ENCODE results near the gene TMX3. TPM values are rescaled to one million over a fixed set of nuclear protein-coding genes. Genes with fewer than 3 reads are reported as not detected.

TMX3 gene
- total RNA-seq, 1 experiment from 2014 or later = 39.5 TPM

DNA sequence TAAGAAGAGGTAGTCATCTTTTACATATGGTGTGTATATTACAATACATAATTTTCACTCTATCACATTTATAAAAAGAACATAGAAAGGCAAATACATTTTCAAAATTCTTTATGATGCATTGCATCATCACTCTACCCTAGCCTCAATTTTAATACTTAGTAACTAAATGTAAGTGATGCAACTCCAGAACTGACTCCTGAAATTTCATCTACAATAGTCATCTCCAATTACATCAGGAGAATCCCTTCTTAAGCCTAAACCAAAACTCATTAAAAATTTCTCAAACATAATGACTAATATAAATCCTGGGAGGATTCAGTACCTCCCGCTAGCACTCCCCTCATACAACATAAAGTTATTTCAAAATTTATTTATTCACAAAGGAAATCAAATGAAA is 15.9 kb downstream of the TMX3 start:
- Histone ChIP-seq H4K91ac (ENCODE audit: insufficient read length, low read depth, low read length) (no peak overlapping the region), H3K14ac (ENCODE audit: insufficient read depth, low read length) (no peak overlapping the region), H3K9me3 (ENCODE audit: control insufficient read depth, low read depth, low read length) (no peaks in the 10 kb centered on the region), H2BK12ac (ENCODE audit: insufficient read length, low read depth, low read length) (no peak overlapping the region), H3T11ph (ENCODE audit: low read length) (no peak overlapping the region), H3K27ac (ENCODE audit: insufficient read length, low read depth, low read length) (no peak overlapping the region), H2AK5ac (ENCODE audit: insufficient read length, low read length) (no peak overlapping the region), H2BK5ac (ENCODE audit: insufficient read length, low read length) (no peak overlapping the region), H3K23ac (ENCODE audit: insufficient read length, low read depth, low read length) (no peak overlapping the region), H2BK20ac (ENCODE audit: low read depth, low read length, poor library complexity, severe bottlenecking) (no peak overlapping the region), H3K27me3 (ENCODE audit: insufficient read depth, low read length) (no peaks in the 10 kb centered on the region), H3K56ac (ENCODE audit: insufficient read length, low read depth, low read length) (no peak overlapping the region), H4K8ac (replicated peaks; ENCODE audit: insufficient read length, low read depth, low read length) (no peak overlapping the region), H2AFZ (ENCODE audit: low read length) (no peak overlapping the region), H2BK120ac (ENCODE audit: low read depth, low read length, poor library complexity, severe bottlenecking) (no peak overlapping the region), H2BK15ac (ENCODE audit: low read depth, low read length) (no peak overlapping the region), H3K79me2 (ENCODE audit: insufficient read depth, low read length) (no peaks in the 10 kb centered on the region), H4K5ac (ENCODE audit: insufficient read length, low read depth, low read length) (no peak overlapping the region), H3K18ac (ENCODE audit: insufficient read length, low read depth, low read length) (no peak overlapping the region), H3K4me1 (ENCODE audit: insufficient read depth, low read length) (no peaks in the 10 kb centered on the region), H3K23me2 (ENCODE audit: insufficient read length, low read depth, low read length, poor library complexity, severe bottlenecking) (no peaks in the 10 kb centered on the region), H3K9ac (ENCODE audit: extremely low read depth, insufficient read length, low read length) (no peak overlapping the region), H3K4ac (ENCODE audit: low read depth, low read length) (no peak overlapping the region), H4K20me1 (ENCODE audit: control insufficient read depth, insufficient read depth, insufficient read length) (no peaks in the 10 kb centered on the region), H3K4me2 (ENCODE audit: insufficient read depth, insufficient read length, low read length) (no peak overlapping the region), H3K79me1 (ENCODE audit: insufficient read depth, low read depth, low read length, poor library complexity, severe bottlenecking) (no peaks in the 10 kb centered on the region)
- WGBS (ENCODE audit: extremely low coverage, insufficient read length, low lambda C conversion rate) = no CpG with 5 or more reads among the region's 1 CpG
- no peaks in the 10 kb centered on the region for H3K27me3 Mint-ChIP-seq (ENCODE audit: low read depth)
- TF ChIP-seq, protein P1, sequence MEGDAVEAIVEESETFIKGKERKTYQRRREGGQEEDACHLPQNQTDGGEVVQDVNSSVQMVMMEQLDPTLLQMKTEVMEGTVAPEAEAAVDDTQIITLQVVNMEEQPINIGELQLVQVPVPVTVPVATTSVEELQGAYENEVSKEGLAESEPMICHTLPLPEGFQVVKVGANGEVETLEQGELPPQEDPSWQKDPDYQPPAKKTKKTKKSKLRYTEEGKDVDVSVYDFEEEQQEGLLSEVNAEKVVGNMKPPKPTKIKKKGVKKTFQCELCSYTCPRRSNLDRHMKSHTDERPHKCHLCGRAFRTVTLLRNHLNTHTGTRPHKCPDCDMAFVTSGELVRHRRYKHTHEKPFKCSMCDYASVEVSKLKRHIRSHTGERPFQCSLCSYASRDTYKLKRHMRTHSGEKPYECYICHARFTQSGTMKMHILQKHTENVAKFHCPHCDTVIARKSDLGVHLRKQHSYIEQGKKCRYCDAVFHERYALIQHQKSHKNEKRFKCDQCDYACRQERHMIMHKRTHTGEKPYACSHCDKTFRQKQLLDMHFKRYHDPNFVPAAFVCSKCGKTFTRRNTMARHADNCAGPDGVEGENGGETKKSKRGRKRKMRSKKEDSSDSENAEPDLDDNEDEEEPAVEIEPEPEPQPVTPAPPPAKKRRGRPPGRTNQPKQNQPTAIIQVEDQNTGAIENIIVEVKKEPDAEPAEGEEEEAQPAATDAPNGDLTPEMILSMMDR (conservative IDR thresholded peaks at IDR 0.05) = no peak
- no peaks in the 10 kb centered on the region for H3K9me3 Mint-ChIP-seq
- H3K4me1 Mint-ChIP-seq = no peaks in the 10 kb centered on the region
- no peak overlapping the region for H3K4me3 Mint-ChIP-seq
- H3K36me3 Mint-ChIP-seq (ENCODE audit: insufficient read depth in 1 of 3, low read depth in 3 of 3) = peaks cover 22 to 54% (median 48%) of the 10 kb centered on the region in 3 experiments
- no peak for DNase-seq
- no peak overlapping the region for H3K27ac Mint-ChIP-seq
